Measurements from ENCODE around the gene DNAAF1. TPM values are rescaled to one million over a fixed set of nuclear protein-coding genes. Genes with fewer than 3 reads are reported as not detected.
"Not testable (repeated sequence)": the region's sequence is repeated elsewhere in the genome, so short reads cannot be mapped to it uniquely, and the experiment has no call there.

Gene DNAAF1
- total and polyA plus RNA-seq, 8 donors: 0.28 to 8.7 (median 0.50) TPM

GRCh38 chr16:84212631-84213030 is 67.5 kb downstream of the DNAAF1 start:
- H3K4me1 ChIP-seq: no peaks in the 10 kb centered on the region

GRCh38 chr16:84214451-84215066 is 69.5 kb downstream of the DNAAF1 start:
- no peak for ATAC-seq
- TF ChIP-seq CTCF (IDR thresholded peaks at IDR 0.05): no peak

More at GRCh38 chr16:84212631-84213030, 67.5 kb downstream of the DNAAF1 start:
- WGBS, 2 donors: 74 to 78% methylated on average over 4 of the region's 4 CpGs
- ATAC-seq: no peak
- FAIRE-seq: no peak
- Histone ChIP-seq H3K36me3 (no peaks in the 10 kb centered on the region), H3K9me3 (no peaks in the 10 kb centered on the region), H3K4me3 (no peak overlapping the region), H3K27ac (no peak overlapping the region), H3K27me3 (no peaks in the 10 kb centered on the region)
- TF ChIP-seq CTCF (IDR thresholded peaks at IDR 0.05): no peak
- intact Hi-C loops (cut with DNase I): no loop called here
- DNase-seq: no peak

GRCh38 chr16:84215531-84215930 is 70.4 kb downstream of the DNAAF1 start:
- FAIRE-seq (no peak), ATAC-seq (no peak), DNase-seq (no peak)
- Histone ChIP-seq H3K4me1 (no peaks in the 10 kb centered on the region), H3K36me3 (no peaks in the 10 kb centered on the region), H3K9me3 (no peaks in the 10 kb centered on the region), H3K27me3 (no peaks in the 10 kb centered on the region), H3K4me3 (no peak overlapping the region), H3K27ac (no peak overlapping the region)
- no peak for TF ChIP-seq CTCF (IDR thresholded peaks at IDR 0.05)
- intact Hi-C loops (cut with DNase I): no loop called here
- 62 to 76% methylated on average over 5 of the region's 5 CpGs for WGBS, 2 donors

More at GRCh38 chr16:84214451-84215066, 69.5 kb downstream of the DNAAF1 start:
- intact Hi-C loops (cut with DNase I): no loop called here
- whole genome bisulfite sequencing, 2 donors: 72 to 73% methylated on average over 15 of the region's 15 CpGs
- Histone ChIP-seq H3K9me3 (no peaks in the 10 kb centered on the region), H3K27ac (no peak overlapping the region), H3K4me1 (no peaks in the 10 kb centered on the region), H3K36me3 (no peaks in the 10 kb centered on the region), H3K27me3 (no peaks in the 10 kb centered on the region), H3K4me3 (no peak overlapping the region)
- FAIRE-seq (no peak), DNase-seq (no peak)

GRCh38 chr16:84216144-84216543 is 71.0 kb downstream of the DNAAF1 start:
- ATAC-seq; DNase-seq; H3K4me3 ChIP-seq; H3K36me3 ChIP-seq; FAIRE-seq; H3K27me3 ChIP-seq; H3K4me1 ChIP-seq; H3K9me3 ChIP-seq; intact Hi-C loops (cut with DNase I); H3K27ac ChIP-seq: not testable (repeated sequence)
- 71 to 82% methylated on average over 3 of the region's 3 CpGs for WGBS, 2 donors

GRCh38 chr16:84218176-84218823 is 73.2 kb downstream of the DNAAF1 start:
- H3K36me3 ChIP-seq: no peaks in the 10 kb centered on the region
- no peak overlapping the region for H3K4me3 ChIP-seq
- intact Hi-C loops (cut with DNase I): no loop called here
- no peak for TF ChIP-seq CTCF (IDR thresholded peaks at IDR 0.05)
- no peaks in the 10 kb centered on the region for H3K27me3 ChIP-seq
- no peak for FAIRE-seq
- H3K27ac ChIP-seq: no peak overlapping the region
- no peaks in the 10 kb centered on the region for H3K9me3 ChIP-seq
- no peak for DNase-seq
- H3K4me1 ChIP-seq: no peaks in the 10 kb centered on the region
- WGBS, 2 donors: 64 to 75% methylated on average over 17 of the region's 17 CpGs
- ATAC-seq: no peak

All from pancreas (tissue), 10 donors.